HG03135 (cell line): ENCODE measurements around the gene SPINK13.
"Not testable (repeated sequence)": the region's sequence is repeated elsewhere in the genome, so short reads cannot be mapped to it uniquely, and the experiment has no call there.

ENCODE experiments used
- ATAC-seq: cut with Tn5 transposase; IDR thresholded peaks from one replicate; pipeline ENCODE4 v1.9.1; 2021; ENCODE audit warnings: mild to moderate bottlenecking, moderate library complexity; ENCODE audit not compliant: unreplicated experiment

Gene SPINK13, protein sequence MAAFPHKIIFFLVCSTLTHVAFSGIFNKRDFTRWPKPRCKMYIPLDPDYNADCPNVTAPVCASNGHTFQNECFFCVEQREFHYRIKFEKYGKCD

DNA sequence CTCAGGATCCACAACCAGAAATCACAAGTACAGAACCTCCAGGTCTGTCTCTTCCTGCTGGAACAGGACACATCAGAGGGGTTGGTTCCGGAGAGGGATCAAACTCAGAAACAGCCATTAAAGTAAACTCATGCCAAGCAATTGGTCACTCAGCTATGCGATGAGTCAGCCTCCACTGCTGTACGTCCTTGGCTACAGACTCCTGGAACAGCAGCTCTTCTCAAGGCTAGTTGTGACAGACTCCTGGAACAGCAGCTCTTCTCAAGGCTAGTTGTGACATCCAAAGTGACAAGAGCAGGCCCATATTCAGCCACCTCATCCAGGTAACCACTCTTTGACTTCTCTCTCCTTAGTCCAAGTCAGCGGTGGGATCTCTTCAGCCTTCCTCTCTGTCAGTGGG, at the start of gene SPINK13:
Gene SPINK13, plus strand, starts transcription at position 229 of the 400 bp plus-strand sequence. CDS start 1,279 bp downstream, outside the sequence.
- no peak for ATAC-seq

DNA sequence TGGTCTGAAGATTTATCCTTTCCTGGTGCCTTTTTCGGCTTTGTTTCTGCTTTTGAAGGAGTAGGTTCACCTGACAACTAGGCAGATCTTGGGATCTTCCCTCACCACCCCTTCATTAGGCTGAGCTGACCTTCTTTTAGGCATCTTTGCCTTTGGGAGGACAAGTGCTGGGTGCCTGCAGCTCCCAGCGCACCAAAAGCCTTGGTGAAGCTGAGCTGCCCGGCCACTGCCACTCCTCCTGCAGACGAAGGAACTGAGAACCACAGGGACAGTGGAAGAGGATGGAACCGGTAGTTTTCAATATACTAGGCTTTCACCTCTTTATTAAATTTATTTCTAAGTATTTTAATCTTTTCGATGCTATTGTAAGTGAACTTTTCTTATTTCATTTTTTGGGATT, 47.1 kb upstream of the SPINK13 start:
- no peak for ATAC-seq

DNA sequence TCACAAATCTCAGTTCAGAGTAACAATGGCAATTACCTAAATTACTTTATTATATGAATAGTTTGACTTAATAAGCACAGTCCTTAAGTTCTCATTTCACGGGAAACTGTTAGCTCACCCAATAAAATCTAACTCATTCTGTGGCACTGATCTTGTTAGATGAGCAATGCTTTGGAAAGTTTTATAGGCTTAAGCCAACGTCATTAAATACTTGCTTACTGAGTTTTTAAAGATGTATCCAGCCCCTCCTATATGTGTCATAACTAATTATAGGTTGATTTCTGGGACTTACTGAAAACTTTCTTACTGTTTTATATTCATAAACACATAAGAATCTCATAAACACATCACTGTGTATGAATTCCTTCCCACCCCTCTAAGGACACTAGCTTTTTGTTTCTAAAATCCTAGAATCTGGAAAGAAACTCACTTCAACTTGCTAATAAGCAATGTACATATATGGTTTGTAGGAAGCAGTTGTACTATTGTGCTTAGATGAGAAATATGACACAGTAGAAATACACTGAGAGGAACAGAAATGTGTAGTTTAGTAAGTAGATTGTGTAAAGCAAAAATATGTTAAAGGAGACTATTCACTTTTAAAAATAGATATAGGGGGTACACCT, 44.4 kb upstream of the SPINK13 start:
- ATAC-seq, result no peak

DNA sequence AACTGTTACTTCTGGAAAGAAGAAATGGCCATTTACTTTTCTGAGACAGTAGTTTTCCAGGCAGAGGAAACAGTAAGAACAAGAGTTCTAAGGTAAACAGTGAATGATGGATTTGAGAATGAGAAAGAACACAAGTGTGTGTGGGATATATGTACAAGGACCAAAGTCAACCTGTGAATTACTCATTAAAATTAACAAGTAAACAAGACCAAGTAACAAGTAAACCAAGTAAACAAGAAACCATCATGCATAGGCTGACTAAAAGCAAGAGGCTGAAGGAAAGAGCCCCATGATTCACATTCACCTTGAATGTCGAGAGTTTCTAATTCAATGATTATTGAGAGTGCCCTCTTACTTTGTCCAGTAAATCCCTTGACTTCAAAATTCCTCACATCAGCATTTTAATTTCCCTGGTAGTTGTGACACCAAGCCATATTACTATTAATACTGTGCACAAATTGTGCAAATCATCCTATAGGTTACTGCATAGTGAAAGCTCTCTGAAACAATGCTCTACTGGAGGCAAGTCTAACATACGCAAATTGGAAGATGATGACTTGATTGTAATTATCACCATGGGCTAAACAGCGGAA, 40.1 kb upstream of the SPINK13 start:
- ATAC-seq, result no peak

DNA sequence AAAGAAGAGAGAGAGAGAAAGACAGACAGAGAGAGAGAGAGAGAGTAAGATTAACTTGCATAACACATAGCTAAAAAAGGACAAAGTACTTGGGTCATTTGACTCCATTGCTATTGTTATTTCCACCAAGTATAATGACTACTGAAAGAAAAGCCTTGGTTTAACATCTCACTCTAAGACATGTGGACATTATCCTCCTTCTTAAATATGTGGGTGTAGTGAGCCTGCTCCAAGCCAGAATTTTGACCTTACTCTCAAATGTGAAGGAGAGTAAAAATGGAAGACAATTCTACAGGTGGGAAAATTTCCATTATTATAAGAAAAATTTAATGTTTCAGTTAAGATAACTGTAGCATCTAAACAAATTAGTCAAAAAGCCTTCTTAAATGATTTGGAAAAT, 38.8 kb upstream of the SPINK13 start:
- ATAC-seq, result no peak

DNA sequence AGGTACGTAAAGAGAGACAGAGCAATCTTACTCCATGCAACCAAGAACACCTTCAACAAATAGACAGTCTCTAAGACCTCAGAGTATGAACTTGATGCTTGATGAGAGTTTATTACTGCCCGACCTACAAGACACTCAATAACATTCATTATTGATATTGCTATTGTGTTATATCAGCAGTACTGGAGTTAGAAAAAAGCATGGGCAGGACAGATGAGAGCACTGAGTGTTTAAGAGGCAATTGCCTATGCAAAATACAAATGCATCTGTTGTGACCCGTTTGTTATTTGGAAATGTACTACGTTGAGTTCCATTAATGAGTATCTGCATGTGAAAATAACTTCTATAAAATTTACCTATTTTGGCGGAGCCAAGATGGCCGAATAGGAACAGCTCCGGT, 38.4 kb upstream of the SPINK13 start:
- ATAC-seq, result no peak

DNA sequence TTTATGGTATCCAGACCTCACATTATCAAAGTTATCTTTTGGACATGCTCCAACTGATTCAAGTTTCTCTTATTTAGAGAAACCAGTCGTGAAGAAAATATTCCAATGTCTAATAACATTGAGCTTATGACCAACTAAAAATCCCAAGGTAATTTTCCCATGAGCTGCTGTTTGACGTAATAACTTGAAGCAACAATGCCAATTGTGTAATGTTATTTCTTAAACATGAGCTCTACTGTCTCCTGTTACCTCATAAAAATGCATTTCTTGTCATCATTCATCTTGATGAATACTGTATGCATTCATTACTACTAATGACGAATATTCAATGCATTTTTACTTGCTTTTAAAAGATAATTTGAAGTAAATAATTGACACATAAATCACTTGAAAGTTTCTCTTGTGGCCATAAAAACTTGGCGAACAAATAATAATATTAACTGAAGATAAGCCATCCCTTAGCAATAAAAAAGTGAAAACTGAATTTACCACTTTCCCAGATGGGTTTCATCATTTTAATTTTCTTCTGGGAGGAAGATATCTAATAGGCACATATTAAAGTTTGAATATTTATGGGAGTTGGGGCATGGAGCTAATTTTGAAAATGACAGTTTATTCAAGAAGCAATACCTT, 30.7 kb upstream of the SPINK13 start:
- ATAC-seq, result no peak

DNA sequence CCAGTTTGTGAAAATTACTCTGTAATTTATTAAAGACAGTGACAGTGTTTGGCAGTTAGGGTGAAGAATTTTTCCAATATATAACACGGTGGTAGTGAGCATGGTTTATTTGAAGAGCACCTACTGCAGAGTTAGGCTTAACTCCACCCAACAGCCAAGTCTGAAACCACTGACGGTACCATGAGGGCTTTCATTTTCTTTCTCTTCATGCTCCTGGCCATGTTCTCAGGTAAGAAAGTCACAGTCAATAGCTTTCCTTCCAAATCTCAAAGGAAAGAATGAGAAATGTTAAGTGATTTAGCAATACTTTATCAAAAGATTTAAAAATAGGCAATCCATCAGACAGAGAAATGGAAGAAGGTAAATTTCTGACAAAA, 30.2 kb upstream of the SPINK13 start, which contains the start of gene MARCOL:
Gene MARCOL, plus strand, starts transcription at position 108 of the 377 bp plus-strand sequence. Its CDS starts 73 bp downstream, at position 181.
- ATAC-seq, result no peak

DNA sequence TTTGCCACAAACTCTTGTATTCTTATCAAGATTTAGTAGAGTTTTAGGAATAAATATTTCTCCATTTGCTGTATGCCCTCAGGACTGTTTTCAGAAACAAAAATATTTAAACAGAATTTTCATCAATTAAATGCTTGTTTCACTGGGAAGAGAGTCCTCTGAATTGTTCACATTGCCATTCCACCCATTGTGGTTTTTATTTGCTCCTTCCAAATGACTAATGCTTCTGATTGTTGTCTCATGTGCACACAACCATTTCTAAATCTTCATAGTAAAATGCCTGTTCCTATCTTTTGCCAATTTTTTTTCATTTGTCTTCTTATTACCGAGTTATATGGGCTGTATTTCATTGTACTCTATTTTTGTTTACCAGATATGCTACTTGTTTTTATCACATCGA, 19.7 kb upstream of the SPINK13 start:
- ATAC-seq, result no peak

DNA sequence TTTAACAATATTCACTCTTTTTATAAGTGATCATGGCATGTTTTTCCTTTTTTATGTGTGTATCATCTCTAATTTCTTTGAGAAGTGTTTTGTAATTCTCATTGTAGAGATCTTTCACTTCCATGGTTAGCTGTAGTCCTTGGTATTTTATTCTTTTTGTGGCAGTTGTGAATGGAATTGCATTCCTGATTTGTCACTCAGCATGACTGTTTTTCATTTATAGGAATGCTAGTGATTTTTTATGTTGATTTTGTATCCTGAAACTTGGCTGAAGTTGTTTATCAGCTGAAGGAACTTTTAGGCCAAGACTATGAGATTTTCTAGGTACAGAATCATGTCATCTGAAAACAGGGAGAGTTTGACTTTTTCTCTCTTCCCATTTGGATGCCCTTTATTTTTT, 13.1 kb upstream of the SPINK13 start:
- no peak for ATAC-seq

DNA sequence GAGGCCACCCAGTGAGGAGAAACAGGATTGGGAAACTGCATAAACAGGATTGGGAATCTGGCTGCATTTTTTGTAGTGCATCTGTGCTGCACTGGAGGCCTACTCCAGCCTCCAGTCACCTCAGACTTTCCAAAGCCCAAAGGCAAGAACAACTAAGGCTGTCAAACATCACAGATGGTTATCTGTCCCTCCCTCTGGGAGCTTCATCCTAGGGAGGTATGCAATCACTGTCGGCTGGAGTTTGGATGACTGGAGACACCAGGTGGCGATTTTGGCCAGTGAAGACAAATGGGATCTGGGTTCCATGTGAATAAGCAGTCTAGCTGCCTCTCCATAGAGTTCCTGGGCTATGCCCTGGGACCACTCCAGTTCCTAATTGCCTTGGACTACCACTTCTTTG, 9.3 kb upstream of the SPINK13 start:
- no peak for ATAC-seq

DNA sequence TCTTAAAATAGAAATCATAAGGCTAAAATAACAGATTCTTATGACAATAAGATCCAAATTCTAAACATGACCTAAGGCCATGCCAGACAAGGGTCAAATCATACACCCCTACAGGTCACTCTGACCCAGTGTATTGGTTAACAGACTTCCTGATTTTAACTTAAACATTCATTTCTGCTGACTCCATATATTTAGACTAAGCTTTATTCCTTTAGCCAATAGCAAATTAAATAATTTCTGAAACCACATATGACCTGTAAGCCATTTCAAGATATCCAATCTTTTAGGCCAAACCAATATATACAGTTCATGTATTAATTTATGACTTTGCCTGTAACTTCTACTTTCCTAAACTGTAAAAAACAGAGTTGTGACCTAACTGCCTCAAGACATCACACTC, 7.4 kb upstream of the SPINK13 start:
- ATAC-seq, result no peak

DNA sequence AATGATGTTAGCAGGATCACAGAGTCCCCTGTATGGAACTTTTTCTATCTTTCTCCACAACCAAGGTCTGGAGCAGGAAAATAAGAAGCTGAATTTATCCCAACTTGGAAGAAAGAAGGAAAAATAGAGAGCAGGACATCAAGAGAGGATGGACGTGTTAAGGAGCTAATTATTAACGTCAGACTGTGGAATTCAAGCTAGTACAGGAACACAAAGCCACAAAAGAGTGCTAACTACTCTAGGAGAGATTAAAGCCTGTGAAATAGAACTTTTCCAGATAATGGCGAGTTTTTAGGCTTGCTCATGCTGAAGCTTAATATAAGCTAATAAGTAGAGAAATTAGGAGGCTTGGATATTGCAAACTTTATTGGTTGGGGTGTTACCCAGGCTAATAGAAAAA, 632 bp upstream of the SPINK13 start:
- no peak for ATAC-seq

DNA sequence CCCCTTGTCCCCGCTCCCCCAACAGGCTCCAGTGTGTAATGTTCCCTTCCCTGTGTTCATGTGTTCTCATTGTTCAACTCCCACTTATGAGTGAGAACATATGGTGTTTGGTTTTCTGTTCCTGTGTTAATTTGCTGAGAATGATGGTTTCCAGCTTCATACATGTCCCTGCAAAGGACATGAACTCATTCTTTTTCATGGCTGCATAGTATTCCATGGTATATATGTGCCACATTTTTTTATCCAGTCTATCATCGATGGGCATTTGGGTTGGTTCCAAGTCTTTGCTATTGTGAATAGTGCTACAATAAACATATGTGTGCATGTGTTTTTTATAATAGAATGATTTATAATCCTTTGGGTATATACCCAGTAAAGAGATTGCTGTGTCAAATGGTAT, 6.5 kb downstream of the SPINK13 start:
- ATAC-seq, result not testable (repeated sequence)

DNA sequence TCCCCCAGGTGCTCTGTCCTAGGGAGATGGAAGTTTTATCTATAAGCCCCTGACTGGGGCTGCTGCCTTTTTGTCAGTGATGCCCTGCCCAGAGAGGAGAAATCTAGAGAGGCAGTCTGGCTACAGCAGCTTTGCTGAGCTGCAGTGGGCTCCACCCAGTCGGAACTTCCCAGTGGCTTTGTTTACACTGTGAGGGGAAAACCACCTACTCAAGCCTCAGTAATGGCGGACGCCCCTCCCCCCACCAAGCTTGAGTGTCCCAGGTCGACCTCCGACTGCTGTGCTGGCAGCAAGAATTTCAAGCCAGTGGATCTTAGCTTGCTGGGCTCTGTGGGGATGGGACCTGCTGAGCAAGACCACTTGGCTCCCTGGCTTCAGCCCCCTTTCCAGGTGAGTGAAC, 12.3 kb downstream of the SPINK13 start:
- not testable (repeated sequence) for ATAC-seq

DNA sequence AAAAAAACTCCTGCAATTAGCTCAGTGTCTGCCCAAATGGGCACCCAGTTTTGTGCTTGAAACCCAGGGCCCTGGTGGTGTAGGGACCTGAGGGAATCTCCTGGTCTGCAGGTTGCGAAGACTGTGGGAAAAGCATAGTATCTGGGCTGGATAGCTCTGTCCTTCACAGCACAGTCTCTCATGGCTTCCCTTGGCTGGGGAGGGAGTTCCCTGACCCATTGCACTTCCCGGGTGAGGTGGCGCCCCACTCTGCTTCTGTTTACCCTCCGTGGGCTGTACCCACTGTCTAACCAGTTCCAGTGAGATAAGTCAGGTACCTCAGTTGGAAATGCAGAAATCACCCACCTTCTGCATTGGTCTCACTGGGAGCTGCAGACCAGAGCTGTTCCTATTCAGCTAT, 12.7 kb downstream of the SPINK13 start:
- ATAC-seq, result not testable (repeated sequence)

DNA sequence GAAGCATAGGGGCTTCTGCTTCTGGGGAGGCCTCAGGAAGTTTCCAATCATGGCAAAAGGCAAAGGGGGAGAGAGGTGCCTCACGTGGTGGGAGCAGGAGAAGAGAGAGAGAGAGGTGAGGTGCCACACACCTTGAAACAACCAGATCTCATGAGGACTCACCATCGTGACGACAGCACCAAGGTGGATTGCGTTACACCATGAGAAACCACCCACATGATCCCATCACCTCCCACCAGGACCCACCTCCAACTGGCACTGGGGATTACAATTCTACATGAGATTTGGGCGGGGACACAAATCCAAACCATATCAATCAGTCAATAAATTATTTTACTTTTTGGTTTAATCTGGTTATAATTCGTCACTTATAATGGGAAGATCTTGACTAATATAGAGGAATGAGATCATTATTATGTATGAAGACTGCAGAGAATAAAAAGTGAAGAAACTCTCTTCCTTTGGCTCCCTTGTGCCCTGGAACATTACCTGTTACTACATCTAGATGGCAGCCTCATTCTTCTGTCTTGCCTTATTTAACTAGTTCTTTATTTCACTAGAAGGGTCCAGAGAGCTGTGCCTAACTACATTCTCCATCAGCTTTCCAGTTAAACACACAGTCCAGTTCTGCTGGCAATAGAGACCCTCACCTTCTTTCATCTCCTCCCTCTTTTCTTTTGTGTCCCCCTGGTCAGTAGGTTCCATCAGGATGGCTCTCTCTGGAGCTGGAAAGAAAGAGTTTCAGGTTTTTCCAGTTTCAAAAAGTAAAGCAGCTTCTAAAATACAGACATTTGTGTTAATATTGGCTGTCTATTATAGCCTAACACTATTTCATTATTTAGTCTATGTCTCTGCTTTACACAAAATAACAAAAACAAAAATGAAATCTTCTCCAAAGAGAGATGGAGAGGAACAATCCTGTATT, 21.9 kb downstream of the SPINK13 start:
- no peak for ATAC-seq

DNA sequence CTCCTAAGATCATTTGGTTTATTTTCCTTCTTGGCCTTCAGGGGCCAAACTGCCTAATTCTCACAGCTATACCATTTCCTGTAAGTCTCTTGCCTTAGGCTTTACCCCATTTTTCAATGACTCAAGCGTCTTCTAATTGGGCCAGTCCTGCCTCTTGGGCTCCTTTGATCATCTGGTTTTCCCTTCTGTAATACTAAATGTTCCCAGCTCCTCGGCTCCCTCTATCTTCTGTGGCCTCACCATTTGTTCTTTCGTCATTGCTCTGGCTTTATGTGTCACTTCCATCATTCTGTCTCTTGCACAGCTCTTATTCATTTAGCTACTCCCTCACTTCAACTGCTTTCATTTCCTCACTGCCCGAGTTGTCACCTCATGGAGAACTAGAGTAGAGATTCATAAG, 29.1 kb downstream of the SPINK13 start:
- ATAC-seq, result no peak

DNA sequence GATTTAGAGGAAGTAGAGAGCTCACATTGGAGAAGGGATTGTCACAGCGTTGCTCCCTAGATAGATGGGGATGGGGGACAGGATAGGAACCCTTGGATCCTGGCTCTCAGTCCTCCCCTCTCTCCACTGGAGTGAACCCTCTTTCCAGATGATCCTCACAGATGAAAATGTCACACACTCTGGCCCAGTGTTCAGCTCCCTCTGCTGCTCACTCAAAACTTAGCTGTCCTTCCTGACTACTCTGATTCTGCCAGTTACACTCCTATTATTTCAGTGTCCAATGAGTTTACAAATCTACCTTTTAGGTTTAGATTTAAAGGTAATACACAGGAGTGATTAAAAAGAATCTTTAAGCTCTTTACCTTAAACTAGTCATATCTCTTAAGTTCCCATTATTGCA, 37.9 kb downstream of the SPINK13 start:
- ATAC-seq, result no peak

DNA sequence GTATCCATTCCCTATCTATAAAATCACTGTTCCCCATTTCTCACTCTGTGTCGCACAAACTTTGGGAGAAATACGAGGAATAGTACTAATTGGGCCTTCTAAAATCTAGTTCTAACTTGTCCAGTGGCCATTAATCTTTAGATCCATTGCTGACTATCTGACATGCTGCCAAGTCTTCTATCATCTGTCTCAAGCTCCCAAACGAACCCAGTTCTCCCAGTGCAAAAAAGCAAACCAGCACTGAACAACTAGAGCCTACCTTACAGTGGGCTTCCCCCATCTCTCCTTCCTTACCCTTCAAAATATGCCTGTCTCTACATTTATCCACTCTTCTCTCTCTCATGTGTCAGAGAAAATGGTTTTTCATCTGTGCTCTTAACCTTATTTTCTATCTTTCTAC, 40.4 kb downstream of the SPINK13 start:
- no peak for ATAC-seq

DNA sequence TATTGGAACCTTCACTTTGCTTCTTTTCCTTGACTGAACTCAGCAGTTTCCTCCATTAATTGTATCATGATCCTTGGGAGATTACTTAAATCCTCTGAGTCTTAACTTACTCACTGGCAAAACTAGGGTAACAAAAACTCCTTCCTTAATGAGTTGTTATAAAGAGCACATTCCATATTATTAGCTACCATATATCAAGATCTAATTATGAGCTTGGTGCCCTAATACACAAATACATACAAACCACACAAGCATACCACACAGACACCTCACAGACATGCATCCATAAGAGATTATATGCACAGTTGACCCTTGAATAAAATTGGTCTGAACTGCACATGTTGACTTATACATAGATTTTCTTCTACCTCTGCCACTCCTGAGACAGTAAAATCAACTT, 41.2 kb downstream of the SPINK13 start:
- ATAC-seq, result no peak
